ENCODE data around the gene CFAP46. TPM values are rescaled to one million over a fixed set of nuclear protein-coding genes. Genes with fewer than 3 reads are reported as not detected.

The CFAP46 gene
- total and polyA plus RNA-seq, 2 of the 8 experiments (the other 6 are each of a cell fraction or from before 2014, with no cell fraction given), result 2.6 to 4.8 TPM

DNA sequence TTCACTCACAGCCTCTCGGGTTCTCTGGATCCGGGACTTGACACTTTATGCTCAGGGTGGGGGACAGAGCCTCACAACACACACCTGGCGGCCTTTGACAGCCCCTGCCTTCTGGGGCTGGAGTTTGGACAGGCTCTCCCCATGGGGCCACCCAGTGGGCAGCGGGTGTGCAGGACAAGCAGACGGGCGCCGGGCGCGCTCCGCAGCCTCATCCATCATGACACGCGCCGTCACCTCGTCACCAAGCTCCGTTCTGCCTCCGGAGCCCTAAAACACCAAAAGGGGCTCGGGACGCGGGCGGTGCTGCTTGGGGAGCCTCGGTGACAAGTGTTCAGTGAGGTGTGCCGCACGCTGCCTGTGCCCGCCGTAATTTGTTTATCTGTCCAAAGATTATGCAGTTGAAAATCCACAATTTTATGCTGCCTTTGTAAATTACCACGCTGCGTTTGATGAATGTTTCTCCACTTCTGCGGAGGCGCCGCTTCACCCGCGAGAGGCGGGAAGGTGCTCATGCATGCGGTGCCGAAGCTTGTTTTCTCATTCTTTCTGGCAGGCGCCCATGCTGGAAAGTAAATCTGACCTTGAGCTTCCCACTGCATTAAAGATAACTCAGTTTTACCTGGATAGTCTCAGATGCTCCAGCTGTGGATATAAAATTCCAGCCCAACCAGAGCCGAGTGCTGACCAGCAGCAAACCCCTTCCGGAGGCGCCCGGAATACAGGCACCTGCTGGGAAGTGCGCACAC is 162.6 kb downstream of the CFAP46 start:
- Histone ChIP-seq H3K4me2 (ENCODE audit: insufficient read depth in 1 of 2, low read depth in 2 of 2, low read length in 2 of 2) (no peak overlapping the region), H4K20me1 (replicated peaks in 1 of 2; ENCODE audit: control insufficient read depth in 1 of 2, insufficient read depth in 2 of 2, low read length in 2 of 2) (peaks cover 5 to 11% of the 10 kb centered on the region in 2 experiments), H2AK5ac (ENCODE audit: low read depth, low read length) (no peak overlapping the region), H3K23ac (ENCODE audit: insufficient read length) (no peak overlapping the region), H3K18ac (ENCODE audit: extremely low read depth, low read length) (no peak overlapping the region), H3K79me2 (ENCODE audit: control insufficient read depth in 1 of 2, insufficient read depth in 2 of 2, low read length in 2 of 2) (no peaks in the 10 kb centered on the region), H4K8ac (ENCODE audit: extremely low read depth, insufficient read depth, low read length) (no peak overlapping the region), H3K36me3 (ENCODE audit: control insufficient read depth in 2 of 4, insufficient read depth in 4 of 4, low read length in 3 of 4) (peaks cover 0 to 5% (median 0%) of the 10 kb centered on the region in 4 experiments; a peak in 1 of 8 replicates), H3K27ac (ENCODE audit: low read depth, low read length) (no peak overlapping the region), H3K9me3 (ENCODE audit: insufficient read depth in 2 of 2, low read depth in 1 of 2, low read length in 1 of 2) (no peaks in the 10 kb centered on the region; a peak in 1 of 4 replicates), H2BK120ac (replicated peaks; ENCODE audit: low read depth, low read length) (no peak overlapping the region), H4K5ac (ENCODE audit: insufficient read length, low read depth, low read length) (no peak overlapping the region), H2BK5ac (ENCODE audit: low read depth, low read length) (no peak overlapping the region), H3K23me2 (ENCODE audit: low read depth, low read length) (no peaks in the 10 kb centered on the region), H3K4me1 (replicated peaks in 1 of 4; ENCODE audit: control insufficient read depth in 3 of 4, insufficient read depth in 4 of 4, low read length in 3 of 4) (peaks cover 0 to 26% (median 14%) of the 10 kb centered on the region in 4 experiments; a peak in 6 of 7 replicates), H2BK20ac (ENCODE audit: low read length) (no peak overlapping the region), H3K27me3 (replicated peaks in 1 of 4; ENCODE audit: control insufficient read depth in 3 of 4, extremely low read depth in 1 of 4, insufficient read depth in 3 of 4, low read length in 3 of 4) (peaks cover 20 to 34% (median 33%) of the 10 kb centered on the region in 4 experiments), H3K14ac (ENCODE audit: insufficient read length) (no peak overlapping the region), H3K9ac (replicated peaks in 1 of 4; ENCODE audit: extremely low read depth in 1 of 4, low read depth in 3 of 4, low read length in 3 of 4) (no peak overlapping the region), H3K79me1 (ENCODE audit: low read depth, low read length) (no peaks in the 10 kb centered on the region; the same call in 1 of the 2 replicates), H3K4me3 (ENCODE audit: extremely low read depth in 1 of 4, insufficient read depth in 2 of 4, low read depth in 3 of 4, low read length in 4 of 4) (no peak overlapping the region), H2AFZ (ENCODE audit: low read length) (no peak overlapping the region), H2BK12ac (ENCODE audit: low read depth, low read length) (no peak overlapping the region), H3K4ac (replicated peaks; ENCODE audit: insufficient read length, low read depth, low read length) (no peak overlapping the region), H2BK15ac (ENCODE audit: low read length) (no peak overlapping the region), H4K91ac (replicated peaks; ENCODE audit: insufficient read length, low read length) (no peak overlapping the region), H3K56ac (replicated peaks; ENCODE audit: insufficient read length, low read depth, low read length) (no peak overlapping the region)
- CTCF ChIA-PET (ENCODE audit: partially characterized antibody), result interaction anchor here (2.0 kb wide), 1 partner anchor 124 kb away, joined by 7 read pairs; no protein-coding TSS in a partner anchor
- DNase-seq (ENCODE audit: low read depth in 1 of 2, low spot score in 2 of 2) (no peak), FAIRE-seq (no peak)
- 94% methylated on average over 41 of the region's 41 CpGs; no CpG with 5 or more reads in 1 of the 2 experiments for WGBS, 2 experiments (ENCODE audit: extremely low coverage in 1 of 2, insufficient coverage in 1 of 2, insufficient read length in 1 of 2, insufficient replicate concordance in 2 of 2, low coverage in 1 of 2, low lambda C conversion rate in 2 of 2, missing lambda C conversion rate in 1 of 2)
- POLR2A ChIA-PET (ENCODE audit: partially characterized antibody), result no interaction called here
- TF ChIP-seq BRCA1 (IDR thresholded peaks at IDR 0.05; ENCODE audit: low read depth, low read length), result no peak
- TF ChIP-seq TAF7 (optimal IDR thresholded peaks at IDR 0.05; ENCODE audit: borderline replicate concordance, low read depth, low read length), result no peak
- no peak for TF ChIP-seq TCF12 (IDR thresholded peaks at IDR 0.05; ENCODE audit: low read depth, low read length)
- no peak for TF ChIP-seq CBX5 (IDR thresholded peaks at IDR 0.05; ENCODE audit: low read depth, low read length)
- TF ChIP-seq EZH2 (IDR thresholded peaks at IDR 0.05; ENCODE audit: low read depth, low read length, severe bottlenecking), result no peak
- no peak for TF ChIP-seq GTF2F1 (IDR thresholded peaks at IDR 0.05; ENCODE audit: borderline replicate concordance, low read depth, low read length)
- TF ChIP-seq CHD2 (IDR thresholded peaks at IDR 0.05; ENCODE audit: low read length), result no peak
- no peak for TF ChIP-seq PHF8 (conservative IDR thresholded peaks at IDR 0.05; ENCODE audit: low read depth, low read length)
- TF ChIP-seq SAP30 (IDR thresholded peaks at IDR 0.05; ENCODE audit: insufficient read depth, insufficient replicate concordance, low read length), result no peak
- TF ChIP-seq ATF3 (IDR thresholded peaks at IDR 0.05; ENCODE audit: insufficient read depth, low read depth, low read length), result no peak
- no peak for TF ChIP-seq CEBPB (IDR thresholded peaks at IDR 0.05; ENCODE audit: low read depth, low read length)
- TF ChIP-seq MAFK (IDR thresholded peaks at IDR 0.05; ENCODE audit: low read depth, low read length), result no peak
